Retinal pigment epithelial cell (primary cell): ENCODE results near the gene SFXN4.
A peak's percentile ranks its signal among the peaks of the same experiment; 100 is the strongest.

ENCODE experiments used
- DNase-seq: peaks from one replicate; pipeline ENCODE4 v3.0.0-alpha.2; 2010; ENCODE audit warnings: low read depth
- H3K4me3 ChIP-seq: 2 replicates; pipeline ENCODE4 v1.5.1; 2011; ENCODE audit warnings: mild to moderate bottlenecking, low read length, control low read depth, moderate library complexity
- CTCF ChIP-seq: conservative IDR thresholded peaks from 2 replicates; pipeline ENCODE4 v1.5.1; 2011; ENCODE audit warnings: low read depth, low read length, control low read depth, inconsistent platforms

Gene SFXN4

GRCh38 chr10:119165171-119166117 lies at the start of gene SFXN4:
TSS of gene SFXN4 (minus strand) at chr10:119165714. CDS start at chr10:119165647, 67 bp downstream.
- DNase-seq: no peak
- no peak for TF ChIP-seq CTCF
- peak within 1 kb of the TSS; percentile 76 for H3K4me3 ChIP-seq

DNA sequence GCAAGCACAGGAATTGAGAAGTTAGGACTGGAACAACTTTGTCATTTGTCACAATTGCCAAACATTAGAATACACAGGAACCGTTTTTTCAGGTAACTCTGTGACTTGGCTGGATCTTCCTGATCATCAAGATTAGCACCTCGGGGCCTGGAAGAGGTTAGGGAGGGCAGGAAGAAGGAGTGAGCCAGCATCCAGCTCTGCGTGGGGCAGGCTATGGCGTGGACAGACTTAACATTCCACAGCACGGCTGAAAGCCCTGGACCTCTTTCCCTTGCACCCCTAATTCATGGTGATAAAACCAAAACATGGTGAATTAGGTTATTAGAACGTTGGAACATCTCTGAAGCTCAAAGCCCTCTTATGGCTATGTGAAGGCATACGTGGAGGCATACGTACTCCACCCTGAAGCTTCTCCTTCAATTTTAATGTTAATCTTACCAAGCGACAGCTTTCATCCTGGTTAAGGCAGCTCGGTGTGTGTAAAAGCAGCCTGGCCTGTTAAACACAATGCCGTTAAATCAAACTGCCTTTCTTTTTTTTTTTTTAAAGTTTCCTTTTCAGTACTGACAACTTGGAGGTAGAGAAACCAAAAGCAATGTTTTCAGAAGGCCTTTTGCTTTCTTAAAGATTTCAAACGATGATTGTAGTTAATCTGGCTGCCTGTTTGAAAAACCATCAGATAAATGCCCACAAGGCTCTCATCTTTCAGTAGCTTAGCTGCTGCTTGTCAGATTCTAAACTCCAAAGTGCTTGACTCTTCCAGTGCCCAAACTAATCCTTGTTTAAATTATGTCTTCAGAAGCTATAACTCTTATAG lies 46.3 kb upstream of the SFXN4 start:
- no peak for DNase-seq
- TF ChIP-seq CTCF: no peak
- H3K4me3 ChIP-seq: no peak overlapping the region

- no peak for TF ChIP-seq CTCF
- no peak overlapping the region for H3K4me3 ChIP-seq
- DNase-seq: no peak
Observed at GRCh38 chr10:119211176-119211575, 45.7 kb upstream of the SFXN4 start.

DNA sequence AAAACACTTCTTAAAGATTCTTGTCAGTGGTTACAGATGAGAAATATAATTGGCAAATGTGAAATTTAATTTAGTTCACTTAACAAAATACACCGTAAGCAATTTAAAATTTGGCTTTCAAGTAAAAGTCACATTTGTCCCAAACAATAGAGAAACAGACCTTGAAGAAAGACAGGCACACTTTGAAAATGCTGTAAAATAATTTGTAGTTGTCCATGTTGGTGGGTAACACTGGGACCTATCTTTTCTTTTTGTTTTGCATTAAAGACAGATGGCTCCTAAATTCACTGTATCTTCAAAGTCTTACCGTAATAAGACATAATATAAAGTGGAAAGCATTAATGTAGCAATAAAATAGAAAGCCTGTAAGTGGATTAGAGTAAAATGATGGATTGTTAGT lies 45.1 kb upstream of the SFXN4 start:
- DNase-seq: no peak
- TF ChIP-seq CTCF: no peak
- no peak overlapping the region for H3K4me3 ChIP-seq

DNA sequence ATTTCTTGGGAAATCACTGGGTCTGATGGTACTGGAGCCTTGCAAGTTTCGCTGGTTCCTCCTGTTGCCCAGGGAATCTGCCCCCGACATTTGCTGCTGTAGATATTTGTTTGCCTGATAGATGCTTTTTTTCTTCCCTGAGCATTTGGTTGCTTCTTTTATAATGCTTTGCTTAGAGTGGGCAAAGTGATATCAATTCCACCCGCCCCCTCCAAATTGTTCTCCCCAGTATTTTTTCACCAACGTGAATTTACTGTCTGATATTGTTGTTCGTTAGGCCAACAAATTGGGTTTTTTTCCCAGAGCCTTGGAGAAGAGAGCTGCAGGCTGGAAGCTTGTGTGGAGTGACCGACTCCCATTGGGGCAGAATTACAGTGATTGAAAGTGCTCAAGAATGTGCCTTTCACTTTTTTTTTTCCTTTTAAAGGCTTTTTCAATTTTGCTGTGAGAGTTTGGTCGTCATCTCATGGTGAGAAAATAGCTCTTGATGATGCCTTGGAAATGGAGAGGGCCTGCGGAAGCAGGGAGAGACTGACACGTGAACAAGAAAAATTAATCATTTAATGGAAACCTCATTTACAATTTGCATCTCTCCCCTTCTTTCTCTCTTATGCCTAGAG lies 44.3 kb upstream of the SFXN4 start:
- TF ChIP-seq CTCF: no peak
- H3K4me3 ChIP-seq: no peak overlapping the region
- DNase-seq: no peak

DNA sequence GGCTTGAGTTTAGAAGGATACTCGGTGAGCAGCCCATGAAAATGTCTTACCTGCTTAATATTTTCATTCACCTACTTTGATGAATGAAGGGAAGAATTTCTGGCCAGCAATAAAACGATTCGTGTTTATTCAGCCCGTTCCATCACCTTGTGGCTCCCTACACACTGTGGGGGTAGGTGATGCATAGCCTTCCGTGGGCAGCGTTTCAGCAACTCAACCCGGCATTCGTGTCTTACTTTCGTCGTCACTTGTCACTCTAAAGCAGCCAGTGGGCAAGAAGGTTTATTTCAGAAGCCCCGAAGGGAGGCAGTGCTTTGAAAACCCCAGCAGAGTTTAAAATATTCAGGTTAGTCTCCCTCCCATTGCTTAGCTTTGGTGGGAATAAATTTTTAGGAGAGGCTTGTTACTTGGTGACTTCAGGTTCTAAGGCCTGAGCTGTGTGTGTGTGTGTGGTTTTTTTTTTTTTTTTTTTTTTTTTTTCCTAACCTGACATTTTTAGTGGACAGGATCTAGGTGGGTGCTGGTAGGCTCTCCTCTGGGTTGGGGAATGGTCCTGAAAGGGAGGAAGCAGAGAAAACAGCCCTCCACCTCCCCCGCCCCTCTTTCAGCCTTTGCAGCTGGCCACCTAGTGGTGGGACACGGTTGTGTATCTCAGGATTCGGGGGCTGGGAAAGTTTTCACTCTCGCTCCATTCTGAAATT lies 43.7 kb upstream of the SFXN4 start:
- H3K4me3 ChIP-seq: peak overlapping the region; percentile 8
- no peak for DNase-seq
- peak; percentile 93 for TF ChIP-seq CTCF
